ENCODE results near the gene MRTFB. TPM values are rescaled to one million over a fixed set of nuclear protein-coding genes. Genes with fewer than 3 reads are reported as not detected.

Gene MRTFB
- polyA plus RNA-seq, 3 donors = 6.4 to 14.0 (median 10.6) TPM

- WGBS, 3 donors = 93 to 96% (median 94%) methylated on average over 4 of the region's 4 CpGs
- no peak overlapping the region for H3K27ac ChIP-seq (ENCODE audit: low read depth, low read length)
Measured at GRCh38 chr16:14244196-14245010, 173.3 kb downstream of the MRTFB start.

- no peak overlapping the region for H3K27ac ChIP-seq (ENCODE audit: low read depth, low read length)
- 84 to 87% (median 86%) methylated on average over 5 of the region's 5 CpGs for WGBS, 3 donors
Measured at GRCh38 chr16:14248791-14249190, 177.7 kb downstream of the MRTFB start.

- H3K27ac ChIP-seq (ENCODE audit: low read depth, low read length) = no peak overlapping the region
- 60 to 69% (median 63%) methylated on average over 7 of the region's 7 CpGs for WGBS, 3 donors
Measured at GRCh38 chr16:14249291-14250032, 178.3 kb downstream of the MRTFB start.

- H3K27ac ChIP-seq (ENCODE audit: low read depth, low read length) = no peak overlapping the region
- 97 to 100% (median 98%) methylated on average over 2 of the region's 2 CpGs for WGBS, 3 donors
Measured at GRCh38 chr16:14251419-14251818, 180.3 kb downstream of the MRTFB start.

- H3K27ac ChIP-seq (ENCODE audit: low read depth, low read length) = no peak overlapping the region
Measured at GRCh38 chr16:14252860-14253259, 181.7 kb downstream of the MRTFB start.

GRCh38 chr16:14263011-14263410 lies 191.9 kb downstream of the MRTFB start:
- no peak overlapping the region for H3K27ac ChIP-seq (ENCODE audit: low read depth, low read length)
- 85 to 90% (median 90%) methylated on average over 5 of the region's 5 CpGs for WGBS, 3 donors

GRCh38 chr16:14263769-14264168 lies 192.7 kb downstream of the MRTFB start:
- 96 to 97% (median 96%) methylated on average over 8 of the region's 8 CpGs for WGBS, 3 donors
- H3K27ac ChIP-seq (ENCODE audit: low read depth, low read length) = no peak overlapping the region

GRCh38 chr16:14264327-14264943 lies 193.3 kb downstream of the MRTFB start:
- 95 to 96% (median 96%) methylated on average over 3 of the region's 3 CpGs for WGBS, 3 donors
- no peak overlapping the region for H3K27ac ChIP-seq (ENCODE audit: low read depth, low read length)

- no peak overlapping the region for H3K27ac ChIP-seq (ENCODE audit: low read depth, low read length)
- WGBS, 3 donors = 94 to 95% (median 94%) methylated on average over 7 of the region's 7 CpGs
Measured at GRCh38 chr16:14268073-14268472, 197.0 kb downstream of the MRTFB start.

GRCh38 chr16:14275934-14276333 lies 204.8 kb downstream of the MRTFB start:
- H3K27ac ChIP-seq (ENCODE audit: low read depth, low read length) = no peak overlapping the region
- WGBS, 3 donors = 97 to 99% (median 97%) methylated on average over 3 of the region's 3 CpGs

GRCh38 chr16:14278749-14279148 lies 207.6 kb downstream of the MRTFB start:
- H3K27ac ChIP-seq (ENCODE audit: low read depth, low read length) = no peak overlapping the region
- WGBS, 3 donors = 21 to 78% (median 71%) methylated on average over 2 of the region's 2 CpGs

- WGBS, 3 donors = 85 to 96% (median 90%) methylated on average over 2 of the region's 2 CpGs
- no peak overlapping the region for H3K27ac ChIP-seq (ENCODE audit: low read depth, low read length)
Measured at GRCh38 chr16:14280541-14280940, 209.4 kb downstream of the MRTFB start.

GRCh38 chr16:14283786-14284185 lies 212.7 kb downstream of the MRTFB start:
- H3K27ac ChIP-seq (ENCODE audit: low read depth, low read length) = no peak overlapping the region
- 86 to 89% (median 88%) methylated on average over 7 of the region's 7 CpGs for WGBS, 3 donors

- H3K27ac ChIP-seq (ENCODE audit: low read depth, low read length) = no peak overlapping the region
- 74 to 92% (median 82%) methylated on average over 5 of the region's 5 CpGs for WGBS, 3 donors
Measured at GRCh38 chr16:14284371-14284770, 213.3 kb downstream of the MRTFB start.

- 0 to 1% (median 1%) methylated on average over 23 of the region's 23 CpGs for WGBS, 3 donors
- H3K27ac ChIP-seq (ENCODE audit: low read depth, low read length) = no peak overlapping the region
Measured at GRCh38 chr16:14284930-14285512, 213.9 kb downstream of the MRTFB start.

- no peak overlapping the region for H3K27ac ChIP-seq (ENCODE audit: low read depth, low read length)
- WGBS, 3 donors = 1% methylated on average over 69 to 72 of the region's 72 CpGs
Measured at GRCh38 chr16:14285513-14286367, 214.6 kb downstream of the MRTFB start.

GRCh38 chr16:14286368-14287230 lies 215.5 kb downstream of the MRTFB start:
- no peak overlapping the region for H3K27ac ChIP-seq (ENCODE audit: low read depth, low read length)
- WGBS, 3 donors = 31 to 37% (median 32%) methylated on average over 31 of the region's 31 CpGs
